ENCODE data around the gene TAS2R4.

DNA sequence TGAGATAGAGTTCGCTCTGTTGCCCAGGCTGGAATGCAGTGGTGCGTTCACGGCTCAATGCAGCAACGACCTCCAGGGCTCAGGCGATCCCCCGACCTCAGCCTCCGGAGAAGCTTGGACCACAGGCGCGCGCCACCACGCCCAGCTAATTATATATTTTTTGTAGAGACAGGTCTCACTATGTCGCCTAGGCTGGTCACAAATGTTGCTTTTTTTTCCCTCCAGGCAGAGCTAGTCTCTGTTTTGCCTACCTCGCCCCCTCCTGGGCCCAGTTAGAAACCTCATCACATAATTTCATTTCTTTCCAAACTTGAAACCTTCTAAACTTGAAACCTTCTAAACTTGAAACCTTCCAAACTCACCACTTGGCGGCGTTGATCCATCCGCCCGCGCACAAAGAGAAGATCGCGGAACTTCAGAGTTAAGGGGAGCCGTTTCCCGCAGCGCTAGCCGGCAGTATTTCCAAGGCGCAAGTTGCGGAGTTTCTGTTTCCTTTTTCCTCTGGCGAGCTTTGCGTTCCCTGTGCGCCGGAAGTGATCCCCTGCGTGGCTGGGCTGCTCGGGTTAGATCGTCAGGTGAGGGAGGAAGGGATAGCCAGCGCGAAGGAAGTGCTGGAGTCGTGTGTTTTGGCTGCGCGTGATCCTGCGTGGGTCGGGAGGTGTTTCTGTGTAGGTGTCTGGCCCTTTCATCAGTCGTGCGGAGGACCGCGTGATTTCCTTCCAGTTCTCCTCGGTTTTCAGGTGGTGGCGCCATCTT is 38.5 kb upstream of the TAS2R4 start, which contains the start of gene SSBP1:
- TF ChIP-seq EZH2 (IDR thresholded peaks at IDR 0.05; ENCODE audit: low read length): no peak
- TF ChIP-seq, protein P1, sequence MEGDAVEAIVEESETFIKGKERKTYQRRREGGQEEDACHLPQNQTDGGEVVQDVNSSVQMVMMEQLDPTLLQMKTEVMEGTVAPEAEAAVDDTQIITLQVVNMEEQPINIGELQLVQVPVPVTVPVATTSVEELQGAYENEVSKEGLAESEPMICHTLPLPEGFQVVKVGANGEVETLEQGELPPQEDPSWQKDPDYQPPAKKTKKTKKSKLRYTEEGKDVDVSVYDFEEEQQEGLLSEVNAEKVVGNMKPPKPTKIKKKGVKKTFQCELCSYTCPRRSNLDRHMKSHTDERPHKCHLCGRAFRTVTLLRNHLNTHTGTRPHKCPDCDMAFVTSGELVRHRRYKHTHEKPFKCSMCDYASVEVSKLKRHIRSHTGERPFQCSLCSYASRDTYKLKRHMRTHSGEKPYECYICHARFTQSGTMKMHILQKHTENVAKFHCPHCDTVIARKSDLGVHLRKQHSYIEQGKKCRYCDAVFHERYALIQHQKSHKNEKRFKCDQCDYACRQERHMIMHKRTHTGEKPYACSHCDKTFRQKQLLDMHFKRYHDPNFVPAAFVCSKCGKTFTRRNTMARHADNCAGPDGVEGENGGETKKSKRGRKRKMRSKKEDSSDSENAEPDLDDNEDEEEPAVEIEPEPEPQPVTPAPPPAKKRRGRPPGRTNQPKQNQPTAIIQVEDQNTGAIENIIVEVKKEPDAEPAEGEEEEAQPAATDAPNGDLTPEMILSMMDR (optimal IDR thresholded peaks at IDR 0.05 in 1 of 3, IDR thresholded peaks at IDR 0.05 in 1 of 3, conservative IDR thresholded peaks at IDR 0.05 in 1 of 3; ENCODE audit: extremely low read depth in 1 of 3, insufficient read depth in 2 of 3, low read length in 3 of 3): peak; percentile 62 to 86 (median 70)

Data from keratinocyte (primary cell).